Erythroblast (primary cell): ENCODE results near the gene IL12B.

ENCODE experiments used
- GATA1 ChIP-seq: IDR thresholded peaks from 2 replicates; pipeline ENCODE4 v1.6.1; 2011; ENCODE audit warnings: low read depth, mild to moderate bottlenecking, control low read depth, low read length, moderate library complexity
- POLR2A ChIP-seq: IDR thresholded peaks from 2 replicates; pipeline ENCODE4 v1.6.1; 2011; ENCODE audit warnings: mild to moderate bottlenecking, low read length

GRCh38 chr5:159324986-159325385 lies 5.3 kb downstream of the IL12B start:
- no peak for TF ChIP-seq POLR2A
- TF ChIP-seq GATA1, result no peak
